Stimulated activated memory B cell treated with anti-CD40 and anti-IgM and Interleukin-4, amounts not matched to agents 10 μg/mL and 1 μg/mL and 100 μg/mL, for 72 hours (primary cell): ENCODE results near the gene SMIM5.

ENCODE experiments used
- ATAC-seq: fragments of 150-1000 bp; cut with Tn5 transposase; 2 replicates; pipeline ENCODE4 v1.10.0; 2021
- H3K27ac Mint-ChIP-seq: one replicate; pipeline ENCODE4 v1.8.0; 2022; ENCODE audit warnings: mild to moderate bottlenecking, mixed read lengths
- H3K27me3 Mint-ChIP-seq: one replicate; pipeline ENCODE4 v1.8.0; 2022; ENCODE audit warnings: mixed read lengths
- H3K36me3 Mint-ChIP-seq: one replicate; pipeline ENCODE4 v1.8.0; 2022; ENCODE audit warnings: mixed read lengths
- H3K4me1 Mint-ChIP-seq: one replicate; pipeline ENCODE4 v1.8.0; 2022; ENCODE audit warnings: mixed read lengths
- H3K4me3 Mint-ChIP-seq: one replicate; pipeline ENCODE4 v1.8.0; 2022; ENCODE audit warnings: mild to moderate bottlenecking, moderate library complexity, mixed read lengths
- H3K9me3 Mint-ChIP-seq: one replicate; pipeline ENCODE4 v1.8.0; 2022; ENCODE audit warnings: mixed read lengths

SMIM5 gene

DNA sequence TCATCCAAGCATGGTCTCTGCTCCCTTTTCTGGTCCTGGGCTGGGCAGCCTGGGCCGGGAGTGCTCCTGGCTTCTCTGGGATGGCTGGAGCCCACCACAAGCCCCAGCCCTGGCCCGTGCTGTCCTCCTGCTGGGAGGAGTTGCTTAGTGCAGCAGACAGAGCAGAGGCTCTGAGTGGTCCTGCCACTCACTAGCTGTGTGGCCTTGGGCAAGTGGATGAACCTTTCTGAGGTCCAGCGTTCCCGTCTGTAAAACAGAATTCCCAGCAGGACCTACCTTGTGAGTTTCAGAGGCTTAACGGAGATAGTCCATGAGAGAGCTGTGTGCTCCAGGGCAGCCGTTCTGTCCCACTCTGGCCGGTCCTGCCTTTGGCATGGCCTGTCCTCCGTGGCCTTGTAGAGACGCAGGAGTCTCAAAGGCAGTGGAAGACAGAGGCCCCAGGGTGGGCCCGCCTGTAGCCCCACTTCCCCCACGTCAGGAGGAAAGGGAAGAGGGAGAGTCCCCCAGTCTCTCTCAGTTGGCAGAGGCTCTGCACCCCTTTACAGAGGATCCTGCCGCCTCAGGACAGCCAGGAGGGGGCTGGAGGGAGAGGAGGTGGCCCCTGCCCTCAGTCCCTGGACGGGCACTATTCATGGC is 37.8 kb upstream of the SMIM5 start:
- peaks cover 12% of the 10 kb centered on the region for H3K4me1 Mint-ChIP-seq
- H3K9me3 Mint-ChIP-seq = no peaks in the 10 kb centered on the region
- no peak overlapping the region for H3K27ac Mint-ChIP-seq
- no peak overlapping the region for H3K4me3 Mint-ChIP-seq
- no peak for ATAC-seq
- no peaks in the 10 kb centered on the region for H3K36me3 Mint-ChIP-seq
- no peaks in the 10 kb centered on the region for H3K27me3 Mint-ChIP-seq

DNA sequence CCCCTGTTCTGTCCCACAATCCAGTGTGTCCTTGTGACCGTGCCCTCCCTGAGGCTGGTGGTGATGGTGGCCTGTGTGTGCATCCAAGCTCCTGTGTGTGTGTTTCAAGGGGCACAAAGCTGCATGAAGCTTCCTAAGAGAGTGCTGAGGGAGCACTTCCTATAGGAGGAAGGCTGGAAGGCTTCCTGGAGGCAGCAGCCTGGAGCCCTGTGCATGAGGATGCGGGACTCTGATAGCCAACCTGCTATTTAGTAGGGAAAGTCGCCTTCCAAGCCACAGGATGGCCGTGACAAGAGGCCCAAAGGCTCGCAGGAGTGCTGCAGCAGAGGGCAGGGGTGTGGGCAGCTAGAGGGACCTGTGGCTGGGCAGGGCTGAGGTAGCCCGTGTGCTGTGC is 37.3 kb upstream of the SMIM5 start:
- no peaks in the 10 kb centered on the region for H3K27me3 Mint-ChIP-seq
- H3K36me3 Mint-ChIP-seq = no peaks in the 10 kb centered on the region
- no peak overlapping the region for H3K27ac Mint-ChIP-seq
- H3K4me3 Mint-ChIP-seq = no peak overlapping the region
- H3K4me1 Mint-ChIP-seq = peaks cover 7% of the 10 kb centered on the region
- ATAC-seq = no peak
- H3K9me3 Mint-ChIP-seq = no peaks in the 10 kb centered on the region

GRCh38 chr17:75596320-75597087 is 36.7 kb upstream of the SMIM5 start:
- no peak for ATAC-seq
- H3K9me3 Mint-ChIP-seq = no peaks in the 10 kb centered on the region
- peaks cover 7% of the 10 kb centered on the region for H3K4me1 Mint-ChIP-seq
- H3K36me3 Mint-ChIP-seq = no peaks in the 10 kb centered on the region
- no peaks in the 10 kb centered on the region for H3K27me3 Mint-ChIP-seq
- no peak overlapping the region for H3K4me3 Mint-ChIP-seq
- H3K27ac Mint-ChIP-seq = no peak overlapping the region

DNA sequence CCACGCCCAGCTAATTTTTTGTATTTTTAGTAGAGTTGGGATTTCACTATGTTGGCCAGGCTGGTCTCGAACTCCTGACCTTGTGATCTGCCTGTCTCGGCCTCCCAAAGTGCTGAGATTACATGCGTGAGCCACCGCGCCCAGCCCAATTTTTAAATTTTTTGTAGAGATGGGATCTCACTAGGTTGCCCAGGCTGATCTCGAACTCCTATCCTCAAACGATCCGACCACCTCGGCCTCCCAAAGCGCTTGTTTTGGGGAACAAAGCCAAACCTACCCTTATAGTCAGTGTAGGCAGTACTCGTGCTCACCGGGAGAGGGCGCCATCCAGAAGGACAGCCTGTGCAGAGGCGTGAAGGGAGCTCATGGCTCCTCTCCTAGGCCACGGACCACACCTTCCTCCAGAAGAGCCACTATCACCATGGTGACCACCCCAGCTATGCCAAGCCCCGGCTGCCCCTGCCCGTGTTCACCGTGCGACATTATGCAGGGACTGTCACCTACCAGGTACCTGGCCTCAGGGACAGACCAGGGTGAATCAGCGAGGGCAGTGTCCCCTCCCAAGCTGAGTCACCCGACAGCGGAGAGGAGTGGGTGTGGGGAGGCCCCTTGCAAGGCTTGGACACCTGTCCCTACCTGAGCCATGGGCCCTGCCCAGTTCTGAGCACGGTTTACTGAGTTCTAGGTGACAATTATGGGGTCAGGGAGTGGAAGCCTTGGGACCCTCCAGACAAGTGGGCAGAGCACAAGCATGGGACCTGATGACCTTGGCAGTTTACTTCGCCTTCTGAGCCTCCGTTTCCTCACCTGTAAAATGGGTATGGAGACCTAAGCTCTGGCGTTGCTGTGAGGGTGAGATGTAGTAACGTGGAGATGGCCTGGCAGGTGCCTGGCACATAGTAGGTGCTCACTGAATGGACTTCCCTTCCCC is 31.9 kb upstream of the SMIM5 start:
- Mint-ChIP-seq H3K9me3 (no peaks in the 10 kb centered on the region), H3K27ac (no peak overlapping the region), H3K27me3 (no peaks in the 10 kb centered on the region), H3K4me3 (no peak overlapping the region), H3K4me1 (peaks cover 6% of the 10 kb centered on the region), H3K36me3 (no peaks in the 10 kb centered on the region)
- peak; percentile 66 for ATAC-seq

DNA sequence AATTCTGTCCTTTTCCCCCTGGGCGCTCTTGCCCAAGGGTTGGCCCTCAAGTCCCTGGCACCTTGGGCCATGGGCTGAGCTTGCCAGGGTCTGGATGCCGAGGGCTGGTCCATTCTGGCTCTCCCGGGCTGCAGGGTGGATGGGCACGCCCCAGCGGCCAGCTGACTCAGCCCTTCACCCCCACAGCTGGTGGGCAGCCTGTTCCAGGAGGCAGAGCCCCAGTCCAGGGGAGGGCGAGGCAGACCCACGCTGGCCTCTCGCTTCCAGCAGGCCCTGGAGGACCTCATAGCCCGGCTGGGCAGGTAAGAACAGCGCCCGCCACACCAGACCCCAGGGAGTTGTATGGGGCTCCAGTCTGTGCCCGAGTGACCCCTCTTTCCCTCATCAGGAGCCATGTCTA is 30.6 kb upstream of the SMIM5 start:
- no peaks in the 10 kb centered on the region for H3K27me3 Mint-ChIP-seq
- no peak for ATAC-seq
- no peaks in the 10 kb centered on the region for H3K9me3 Mint-ChIP-seq
- no peak overlapping the region for H3K4me3 Mint-ChIP-seq
- no peak overlapping the region for H3K27ac Mint-ChIP-seq
- H3K36me3 Mint-ChIP-seq = no peaks in the 10 kb centered on the region
- H3K4me1 Mint-ChIP-seq = peaks cover 6% of the 10 kb centered on the region

- H3K27ac Mint-ChIP-seq = no peak overlapping the region
- no peaks in the 10 kb centered on the region for H3K9me3 Mint-ChIP-seq
- H3K4me3 Mint-ChIP-seq = no peak overlapping the region
- no peaks in the 10 kb centered on the region for H3K27me3 Mint-ChIP-seq
- H3K36me3 Mint-ChIP-seq = no peaks in the 10 kb centered on the region
- H3K4me1 Mint-ChIP-seq = peaks cover 6% of the 10 kb centered on the region
- ATAC-seq = peak; percentile 44
These were observed 30.1 kb upstream of the SMIM5 start for GRCh38 chr17:75603123-75603522.

DNA sequence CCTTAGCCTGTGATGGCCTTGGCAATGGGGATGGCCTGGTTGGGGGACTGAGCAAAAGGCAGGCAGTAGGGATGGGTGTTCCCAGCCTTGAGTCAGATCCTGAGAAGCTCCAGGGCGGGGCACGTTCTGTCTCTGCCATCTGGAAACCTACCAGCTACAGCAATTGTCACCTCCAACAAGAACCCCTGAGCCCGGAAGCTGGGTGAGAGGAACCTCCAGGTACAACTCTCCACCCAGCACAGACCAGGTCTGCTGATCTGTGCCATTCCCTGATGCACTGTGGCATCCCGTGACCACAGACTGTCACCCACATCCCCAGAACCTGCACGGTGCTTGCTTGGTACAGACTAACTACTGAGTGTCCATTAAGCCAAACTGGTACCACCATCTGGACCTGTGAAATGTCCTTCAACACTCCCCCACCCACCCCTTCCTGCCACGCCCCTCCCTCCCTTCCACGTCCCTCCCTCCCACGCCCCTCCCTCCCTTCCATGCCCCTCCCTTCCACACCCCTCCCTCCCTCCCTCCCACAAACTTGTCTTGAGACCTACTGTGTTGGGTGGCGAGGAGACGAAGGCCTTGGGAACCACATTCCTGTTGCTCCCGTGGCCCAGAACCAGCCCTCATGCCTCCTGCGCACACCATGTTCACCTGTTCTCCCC is 29.1 kb upstream of the SMIM5 start:
- Mint-ChIP-seq H3K4me3 (no peak overlapping the region), H3K27me3 (no peaks in the 10 kb centered on the region), H3K4me1 (peaks cover 6% of the 10 kb centered on the region), H3K9me3 (no peaks in the 10 kb centered on the region), H3K27ac (no peak overlapping the region), H3K36me3 (no peaks in the 10 kb centered on the region)
- peak; percentile 40 for ATAC-seq

DNA sequence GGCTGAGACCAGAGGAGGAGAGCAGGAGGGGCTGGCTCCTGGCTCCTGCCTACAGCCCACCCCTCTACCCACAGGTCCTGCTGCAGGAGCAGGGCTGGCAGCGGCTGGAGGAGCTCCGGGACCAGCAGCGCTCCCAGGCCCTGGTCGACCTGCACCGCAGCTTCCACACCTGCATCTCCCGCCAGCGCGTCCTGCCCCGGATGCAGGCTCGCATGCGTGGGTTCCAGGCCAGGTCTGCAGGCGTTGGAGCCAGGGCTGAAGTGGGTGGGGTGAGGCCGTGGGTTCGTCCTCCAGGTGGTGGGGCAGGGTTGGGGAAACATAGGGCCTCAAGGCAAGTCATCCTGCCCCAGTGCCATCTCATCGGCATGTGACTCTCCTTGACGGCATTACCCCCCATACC is 27.4 kb upstream of the SMIM5 start:
- ATAC-seq = no peak
- Mint-ChIP-seq H3K36me3 (no peaks in the 10 kb centered on the region), H3K4me1 (peaks cover 11% of the 10 kb centered on the region), H3K27me3 (no peaks in the 10 kb centered on the region), H3K27ac (no peak overlapping the region), H3K9me3 (no peaks in the 10 kb centered on the region), H3K4me3 (no peak overlapping the region)

- Mint-ChIP-seq H3K9me3 (no peaks in the 10 kb centered on the region), H3K27ac (no peak overlapping the region), H3K4me1 (peaks cover 8% of the 10 kb centered on the region), H3K27me3 (no peaks in the 10 kb centered on the region), H3K4me3 (no peak overlapping the region), H3K36me3 (no peaks in the 10 kb centered on the region)
- no peak for ATAC-seq
These were observed 26.1 kb upstream of the SMIM5 start for GRCh38 chr17:75607086-75607485.

- Mint-ChIP-seq H3K36me3 (no peaks in the 10 kb centered on the region), H3K4me3 (no peak overlapping the region), H3K4me1 (peaks cover 8% of the 10 kb centered on the region), H3K27me3 (no peaks in the 10 kb centered on the region), H3K27ac (peak overlapping the region; percentile 48), H3K9me3 (no peaks in the 10 kb centered on the region)
- peak; percentile 34 for ATAC-seq
These were observed 22.9 kb upstream of the SMIM5 start for GRCh38 chr17:75610103-75610984.

DNA sequence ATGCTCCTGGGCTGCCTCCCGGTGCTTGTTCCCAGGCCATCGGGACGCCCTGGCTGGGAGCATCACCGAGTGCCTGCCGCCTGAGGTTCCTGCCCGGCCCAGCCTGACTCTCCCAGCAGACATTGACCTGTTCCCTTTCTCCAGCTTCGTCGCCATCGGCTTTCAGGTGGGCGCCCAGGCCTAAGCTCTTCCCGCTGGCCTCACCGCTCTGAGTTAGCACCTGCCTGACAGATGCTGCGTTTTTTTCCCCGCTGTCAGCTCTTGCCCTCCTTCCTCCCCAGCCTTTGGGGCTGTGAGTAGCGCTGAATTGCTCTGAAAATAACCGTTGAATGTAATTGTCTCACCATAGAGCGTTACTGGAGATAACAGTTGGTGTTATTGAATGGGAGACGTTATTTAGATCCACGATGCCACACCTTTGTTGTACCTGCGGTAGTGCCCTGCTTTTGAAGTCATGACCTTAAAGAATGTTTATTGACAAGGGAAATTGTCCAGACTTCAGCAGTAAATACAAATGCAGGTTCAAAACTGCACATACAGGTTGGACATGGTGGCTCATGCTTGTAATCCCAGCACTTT is 21.3 kb upstream of the SMIM5 start:
- Mint-ChIP-seq H3K4me3 (no peak overlapping the region), H3K9me3 (no peaks in the 10 kb centered on the region)

GRCh38 chr17:75612906-75613626 is 20.2 kb upstream of the SMIM5 start:
- ATAC-seq = no peak
- Mint-ChIP-seq H3K4me1 (peaks cover 8% of the 10 kb centered on the region), H3K27me3 (no peaks in the 10 kb centered on the region), H3K27ac (no peak overlapping the region), H3K9me3 (no peaks in the 10 kb centered on the region), H3K4me3 (no peak overlapping the region), H3K36me3 (no peaks in the 10 kb centered on the region)

More for the DNA sequence above, 21.3 kb upstream of the SMIM5 start:
- no peak overlapping the region for H3K27ac Mint-ChIP-seq
- H3K36me3 Mint-ChIP-seq = no peaks in the 10 kb centered on the region
- H3K4me1 Mint-ChIP-seq = peaks cover 8% of the 10 kb centered on the region
- ATAC-seq = no peak
- H3K27me3 Mint-ChIP-seq = no peaks in the 10 kb centered on the region

GRCh38 chr17:75614006-75614405 is 19.2 kb upstream of the SMIM5 start:
- peaks cover 8% of the 10 kb centered on the region for H3K4me1 Mint-ChIP-seq
- no peaks in the 10 kb centered on the region for H3K27me3 Mint-ChIP-seq
- no peak overlapping the region for H3K27ac Mint-ChIP-seq
- H3K4me3 Mint-ChIP-seq = no peak overlapping the region
- H3K9me3 Mint-ChIP-seq = no peaks in the 10 kb centered on the region
- no peaks in the 10 kb centered on the region for H3K36me3 Mint-ChIP-seq
- ATAC-seq = peak; percentile 21
